ENCODE measurements around the gene CD52.

- TF ChIP-seq SIN3A (IDR thresholded peaks at IDR 0.05; ENCODE audit: borderline replicate concordance, low read depth, low read length) (no peak), MBD4 (IDR thresholded peaks at IDR 0.05; ENCODE audit: borderline replicate concordance, low read length) (no peak), MNT (IDR thresholded peaks at IDR 0.05) (no peak)
- TF ChIP-seq, protein P1, sequence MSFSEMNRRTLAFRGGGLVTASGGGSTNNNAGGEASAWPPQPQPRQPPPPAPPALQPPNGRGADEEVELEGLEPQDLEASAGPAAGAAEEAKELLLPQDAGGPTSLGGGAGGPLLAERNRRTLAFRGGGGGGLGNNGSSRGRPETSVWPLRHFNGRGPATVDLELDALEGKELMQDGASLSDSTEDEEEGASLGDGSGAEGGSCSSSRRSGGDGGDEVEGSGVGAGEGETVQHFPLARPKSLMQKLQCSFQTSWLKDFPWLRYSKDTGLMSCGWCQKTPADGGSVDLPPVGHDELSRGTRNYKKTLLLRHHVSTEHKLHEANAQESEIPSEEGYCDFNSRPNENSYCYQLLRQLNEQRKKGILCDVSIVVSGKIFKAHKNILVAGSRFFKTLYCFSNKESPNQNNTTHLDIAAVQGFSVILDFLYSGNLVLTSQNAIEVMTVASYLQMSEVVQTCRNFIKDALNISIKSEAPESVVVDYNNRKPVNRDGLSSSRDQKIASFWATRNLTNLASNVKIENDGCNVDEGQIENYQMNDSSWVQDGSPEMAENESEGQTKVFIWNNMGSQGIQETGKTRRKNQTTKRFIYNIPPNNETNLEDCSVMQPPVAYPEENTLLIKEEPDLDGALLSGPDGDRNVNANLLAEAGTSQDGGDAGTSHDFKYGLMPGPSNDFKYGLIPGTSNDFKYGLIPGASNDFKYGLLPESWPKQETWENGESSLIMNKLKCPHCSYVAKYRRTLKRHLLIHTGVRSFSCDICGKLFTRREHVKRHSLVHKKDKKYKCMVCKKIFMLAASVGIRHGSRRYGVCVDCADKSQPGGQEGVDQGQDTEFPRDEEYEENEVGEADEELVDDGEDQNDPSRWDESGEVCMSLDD (CRISPR knock-in tag; IDR thresholded peaks at IDR 0.05; ENCODE audit: borderline replicate concordance), result no peak
Observed at GRCh38 chr1:26323382-26323781, 5.6 kb downstream of the CD52 start.

All from HepG2 (cell line).